ENCODE data around the gene GAL3ST2.

DNA sequence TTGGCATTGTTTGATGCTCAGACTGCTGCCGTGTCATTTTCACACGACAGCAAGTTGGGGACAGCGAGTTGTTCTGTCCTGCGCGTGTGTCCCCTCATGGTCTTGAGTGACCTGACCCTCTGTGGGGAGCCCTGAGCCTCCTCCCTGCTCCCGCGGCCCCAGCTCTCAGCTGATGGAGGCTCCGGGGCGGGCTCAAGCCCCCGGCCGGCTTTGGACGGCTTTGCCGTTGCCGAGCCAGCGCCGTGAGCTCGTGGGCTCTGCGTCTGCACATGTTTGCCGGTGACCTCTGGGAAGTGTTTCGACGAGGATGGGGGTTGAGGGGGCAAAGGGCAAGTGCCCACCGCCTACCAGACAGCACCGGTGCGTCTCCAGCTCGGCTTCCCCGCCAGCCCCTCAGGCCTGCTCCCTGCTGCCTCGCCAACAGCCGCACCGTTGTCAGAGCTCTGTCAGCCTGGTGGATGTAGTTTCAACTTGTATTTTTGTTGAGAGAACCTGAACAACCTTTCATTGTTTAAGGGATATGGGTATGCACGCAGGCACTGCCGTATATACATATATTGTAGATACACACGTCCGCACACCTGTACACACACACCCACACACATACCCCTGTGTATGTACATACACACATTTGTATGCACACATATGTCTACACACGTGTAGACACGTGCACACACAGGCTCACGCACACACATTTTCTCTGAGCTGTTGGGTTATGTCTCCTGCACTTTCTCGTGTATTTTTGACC lies 68.4 kb downstream of the GAL3ST2 start:
- TF ChIP-seq, protein P1, sequence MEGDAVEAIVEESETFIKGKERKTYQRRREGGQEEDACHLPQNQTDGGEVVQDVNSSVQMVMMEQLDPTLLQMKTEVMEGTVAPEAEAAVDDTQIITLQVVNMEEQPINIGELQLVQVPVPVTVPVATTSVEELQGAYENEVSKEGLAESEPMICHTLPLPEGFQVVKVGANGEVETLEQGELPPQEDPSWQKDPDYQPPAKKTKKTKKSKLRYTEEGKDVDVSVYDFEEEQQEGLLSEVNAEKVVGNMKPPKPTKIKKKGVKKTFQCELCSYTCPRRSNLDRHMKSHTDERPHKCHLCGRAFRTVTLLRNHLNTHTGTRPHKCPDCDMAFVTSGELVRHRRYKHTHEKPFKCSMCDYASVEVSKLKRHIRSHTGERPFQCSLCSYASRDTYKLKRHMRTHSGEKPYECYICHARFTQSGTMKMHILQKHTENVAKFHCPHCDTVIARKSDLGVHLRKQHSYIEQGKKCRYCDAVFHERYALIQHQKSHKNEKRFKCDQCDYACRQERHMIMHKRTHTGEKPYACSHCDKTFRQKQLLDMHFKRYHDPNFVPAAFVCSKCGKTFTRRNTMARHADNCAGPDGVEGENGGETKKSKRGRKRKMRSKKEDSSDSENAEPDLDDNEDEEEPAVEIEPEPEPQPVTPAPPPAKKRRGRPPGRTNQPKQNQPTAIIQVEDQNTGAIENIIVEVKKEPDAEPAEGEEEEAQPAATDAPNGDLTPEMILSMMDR (IDR thresholded peaks at IDR 0.05), result no peak
- TF ChIP-seq EP300 (IDR thresholded peaks at IDR 0.05) (no peak), POLR2A (IDR thresholded peaks at IDR 0.05; ENCODE audit: low read depth) (no peak), POLR2AphosphoS5 (IDR thresholded peaks at IDR 0.05) (no peak)
